Mammary epithelial cell (primary cell): ENCODE data around the gene C2CD5.

Source experiments
- EZH2 ChIP-seq: IDR thresholded peaks from 2 replicates; pipeline ENCODE4 v1.6.1; 2012; ENCODE audit warnings: low read length, inconsistent platforms, borderline replicate concordance
- TF ChIP-seq, protein P1 (sequence below), 2 donors: IDR thresholded peaks in 1 of 2; conservative IDR thresholded peaks in 1 of 2; 2 replicates each; pipeline ENCODE4 v1.5.1; 2011 to 2012; ENCODE audit warnings: inconsistent platforms in 2 of 2, low read length in 2 of 2, mild to moderate bottlenecking in 2 of 2, control low read depth in 1 of 2, low read depth in 1 of 2; ENCODE audit not compliant: insufficient read depth in 1 of 2; ENCODE audit errors: extremely low read depth in 1 of 2

GRCh38 chr12:22437031-22437806 lies 107.1 kb downstream of the C2CD5 start:
- TF ChIP-seq, protein P1, sequence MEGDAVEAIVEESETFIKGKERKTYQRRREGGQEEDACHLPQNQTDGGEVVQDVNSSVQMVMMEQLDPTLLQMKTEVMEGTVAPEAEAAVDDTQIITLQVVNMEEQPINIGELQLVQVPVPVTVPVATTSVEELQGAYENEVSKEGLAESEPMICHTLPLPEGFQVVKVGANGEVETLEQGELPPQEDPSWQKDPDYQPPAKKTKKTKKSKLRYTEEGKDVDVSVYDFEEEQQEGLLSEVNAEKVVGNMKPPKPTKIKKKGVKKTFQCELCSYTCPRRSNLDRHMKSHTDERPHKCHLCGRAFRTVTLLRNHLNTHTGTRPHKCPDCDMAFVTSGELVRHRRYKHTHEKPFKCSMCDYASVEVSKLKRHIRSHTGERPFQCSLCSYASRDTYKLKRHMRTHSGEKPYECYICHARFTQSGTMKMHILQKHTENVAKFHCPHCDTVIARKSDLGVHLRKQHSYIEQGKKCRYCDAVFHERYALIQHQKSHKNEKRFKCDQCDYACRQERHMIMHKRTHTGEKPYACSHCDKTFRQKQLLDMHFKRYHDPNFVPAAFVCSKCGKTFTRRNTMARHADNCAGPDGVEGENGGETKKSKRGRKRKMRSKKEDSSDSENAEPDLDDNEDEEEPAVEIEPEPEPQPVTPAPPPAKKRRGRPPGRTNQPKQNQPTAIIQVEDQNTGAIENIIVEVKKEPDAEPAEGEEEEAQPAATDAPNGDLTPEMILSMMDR (conservative IDR thresholded peaks at IDR 0.05 in 1 of 2, IDR thresholded peaks at IDR 0.05 in 1 of 2; ENCODE audit: extremely low read depth in 1 of 2, insufficient read depth in 1 of 2, low read depth in 1 of 2, low read length in 2 of 2), result no peak
- no peak for TF ChIP-seq EZH2
